GM21381 (cell line): ENCODE data around the gene ADORA3.
"Not testable (repeated sequence)": the region's sequence is repeated elsewhere in the genome, so short reads cannot be mapped to it uniquely, and the experiment has no call there.

Experiments used
- ATAC-seq: cut with Tn5 transposase; IDR thresholded peaks from one replicate; pipeline ENCODE4 v1.9.1; 2021; ENCODE audit warnings: mild to moderate bottlenecking, moderate library complexity; ENCODE audit not compliant: unreplicated experiment

ADORA3 gene

DNA sequence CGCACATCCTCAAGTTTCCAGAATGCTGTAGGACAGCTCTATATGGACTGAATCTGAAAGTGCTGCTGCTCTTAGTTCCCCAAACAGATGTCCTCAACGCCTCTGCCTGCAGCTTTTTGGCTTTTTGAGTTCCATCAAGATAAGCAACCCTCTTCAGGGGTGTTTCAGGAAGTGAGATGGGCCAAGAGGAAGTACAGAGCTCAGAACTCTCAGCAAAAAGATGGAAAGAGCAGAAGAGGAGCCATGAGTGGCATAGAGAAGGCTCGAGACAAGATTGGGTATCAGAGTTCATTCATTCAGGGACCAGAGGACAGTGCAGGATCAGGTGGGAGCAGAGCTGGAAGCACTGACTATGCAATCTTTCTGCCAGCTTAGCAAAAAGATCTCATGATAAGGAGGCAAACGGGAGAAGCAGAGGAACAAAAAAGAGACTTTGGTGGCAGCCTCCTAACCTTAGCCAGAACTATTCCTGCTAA is at the start of gene ADORA3, which contains the start of gene TMIGD3:
TSS of gene ADORA3 (minus strand) at position 49 of the 476 bp plus-strand sequence. CDS start 279 bp downstream, outside the sequence.
TSS of gene TMIGD3 (minus strand) at position 49 of the 476 bp plus-strand sequence. CDS start 279 bp downstream, outside the sequence.
- ATAC-seq: no peak

DNA sequence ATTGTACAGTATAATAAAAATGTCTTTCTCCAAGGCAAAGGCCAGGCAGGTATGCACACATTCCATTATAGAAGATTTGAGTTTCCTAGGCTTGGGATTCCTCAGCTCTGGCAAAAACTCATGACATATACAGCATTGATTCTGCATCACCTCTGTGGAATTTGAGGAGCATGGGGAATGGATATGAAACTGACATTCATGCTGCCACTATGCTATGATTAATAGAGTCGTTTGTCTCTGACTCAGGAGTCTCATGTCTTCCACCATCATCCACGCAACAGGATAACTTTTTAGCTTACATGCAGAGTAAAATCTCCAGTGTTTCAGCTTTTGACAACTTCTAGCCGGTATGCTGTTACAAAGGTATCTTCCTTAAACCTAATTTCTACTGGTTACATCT is 49.8 kb upstream of the ADORA3 start:
- no peak for ATAC-seq

DNA sequence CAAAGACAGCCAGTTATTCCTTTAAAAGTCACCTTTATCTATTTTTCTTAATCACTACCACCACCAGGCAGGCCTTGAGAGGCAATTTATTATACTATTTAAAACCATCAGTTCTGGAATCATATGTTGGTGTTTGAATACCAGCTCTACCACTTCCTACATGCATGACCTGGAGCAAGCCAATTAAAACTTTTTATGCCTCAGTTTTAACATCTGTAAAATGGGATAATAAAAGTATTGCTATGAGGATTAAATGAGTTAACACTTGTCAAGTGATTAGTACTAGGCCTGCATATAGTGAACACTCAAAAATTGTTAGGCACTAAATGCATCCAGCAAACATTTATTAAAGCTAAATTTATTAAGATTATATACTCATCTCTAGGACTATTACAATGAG is 49.2 kb upstream of the ADORA3 start:
- ATAC-seq: no peak

DNA sequence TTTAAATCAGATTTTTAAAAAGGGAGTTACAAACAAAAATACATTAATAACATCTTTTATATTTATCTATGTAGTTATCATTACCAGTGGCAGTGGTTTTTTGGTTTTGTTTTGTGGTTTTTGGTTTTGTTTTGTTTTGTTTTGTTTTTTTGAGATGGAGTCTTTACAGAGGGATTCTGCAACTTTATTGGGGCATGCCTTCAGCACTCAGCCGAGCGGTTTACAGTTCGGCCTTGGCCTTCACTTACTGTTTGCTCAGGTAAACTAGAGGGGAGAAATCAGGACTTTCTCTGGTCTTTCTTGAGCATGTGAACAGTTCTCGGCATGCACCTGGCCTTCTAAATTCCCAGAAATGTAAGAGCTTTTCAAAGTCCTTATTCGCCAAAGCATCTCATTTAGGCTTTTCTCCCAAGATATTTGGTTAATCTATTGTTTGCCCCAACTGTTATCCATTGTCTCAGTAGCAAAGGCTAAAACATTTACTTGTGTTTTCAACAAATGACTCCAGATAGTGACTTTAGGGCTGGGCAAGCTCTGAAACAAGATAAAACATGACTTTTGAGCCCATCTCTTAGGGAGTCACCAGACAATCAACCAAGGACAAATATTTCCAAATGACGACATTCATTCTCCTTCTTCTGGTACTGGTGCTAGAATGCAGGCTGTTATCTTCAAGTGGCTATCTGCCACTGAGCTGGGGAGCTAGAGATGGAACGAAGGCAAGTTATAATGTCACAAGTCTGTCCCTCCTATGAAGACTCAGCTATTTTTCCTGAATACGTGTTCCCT is 48.4 kb upstream of the ADORA3 start:
- no peak for ATAC-seq

DNA sequence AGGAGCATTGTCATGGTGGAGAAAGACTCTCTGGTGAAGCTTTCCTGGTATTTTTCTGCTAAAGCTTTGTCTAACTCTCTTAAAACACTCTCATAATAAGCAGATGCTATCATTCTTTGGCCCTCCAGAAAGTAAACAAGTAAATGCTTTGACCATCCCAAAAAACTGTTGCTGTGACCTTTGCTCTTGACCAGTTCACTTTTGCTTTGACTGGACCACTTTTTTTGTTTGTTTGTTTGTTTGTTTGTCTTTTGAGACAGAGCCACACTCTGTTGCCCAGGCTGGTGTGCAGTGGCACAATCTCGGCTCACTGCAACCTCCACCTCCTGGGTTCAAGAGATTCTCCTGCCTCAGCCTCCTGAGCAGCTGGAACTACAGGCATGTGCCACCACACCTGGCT is 44.4 kb upstream of the ADORA3 start:
- not testable (repeated sequence) for ATAC-seq

DNA sequence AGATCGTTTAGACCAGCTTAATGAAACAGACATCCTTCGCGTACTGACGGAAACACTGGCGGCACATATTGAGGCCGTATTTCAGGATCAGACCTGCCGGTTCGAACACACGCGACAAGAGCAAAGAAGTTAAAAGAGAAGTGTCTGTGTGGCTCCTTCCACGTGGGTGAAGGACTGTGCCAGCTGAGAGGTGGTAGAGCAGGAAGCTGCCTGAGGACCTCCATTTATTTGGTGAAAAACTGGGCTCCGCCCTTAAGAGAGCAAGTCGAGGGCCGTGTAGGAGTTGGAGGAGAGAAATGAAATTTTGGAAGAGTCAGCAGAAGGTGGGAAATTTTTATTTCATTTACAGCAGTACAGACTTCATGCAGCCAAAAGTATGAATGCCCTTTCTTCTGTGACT is 38.8 kb upstream of the ADORA3 start:
- ATAC-seq: no peak

DNA sequence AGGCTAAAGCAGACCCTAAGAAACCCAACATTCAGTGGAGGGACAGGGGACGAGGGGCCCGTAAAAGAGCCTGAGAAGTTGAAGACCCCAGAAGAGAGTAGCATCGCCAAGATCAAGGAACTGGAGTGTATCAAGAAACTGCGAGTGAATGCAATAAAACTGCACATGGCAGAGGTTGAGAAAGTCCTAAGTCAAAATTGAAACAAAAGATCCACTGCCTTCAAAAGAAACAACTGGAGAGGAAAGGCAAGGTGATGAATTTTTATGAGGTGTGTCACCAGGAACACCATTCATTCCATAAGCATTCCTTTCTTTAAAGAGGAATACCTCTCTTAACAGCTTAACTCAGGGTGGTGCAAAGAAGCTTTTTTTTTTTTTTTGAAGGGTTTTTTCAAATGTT is 38.3 kb upstream of the ADORA3 start:
- no peak for ATAC-seq

DNA sequence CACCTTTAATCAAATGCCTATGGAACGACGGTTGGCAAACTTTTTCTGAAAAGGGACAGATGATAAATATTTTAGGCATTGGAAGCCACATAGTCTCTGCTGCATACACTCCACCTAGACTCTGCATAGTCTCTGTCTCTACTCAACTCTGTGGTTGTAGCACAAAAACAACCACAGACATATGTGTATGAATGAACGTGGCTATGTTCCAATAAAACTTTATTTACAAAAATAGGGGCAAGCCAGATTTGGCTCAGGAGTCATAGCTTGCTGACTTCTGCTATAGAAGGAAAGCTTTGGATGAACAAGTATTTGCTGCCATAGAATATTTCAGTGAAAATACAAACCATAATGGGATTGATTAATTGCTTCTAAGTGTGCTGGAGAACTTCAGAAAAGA is 37.5 kb upstream of the ADORA3 start:
- ATAC-seq: no peak

DNA sequence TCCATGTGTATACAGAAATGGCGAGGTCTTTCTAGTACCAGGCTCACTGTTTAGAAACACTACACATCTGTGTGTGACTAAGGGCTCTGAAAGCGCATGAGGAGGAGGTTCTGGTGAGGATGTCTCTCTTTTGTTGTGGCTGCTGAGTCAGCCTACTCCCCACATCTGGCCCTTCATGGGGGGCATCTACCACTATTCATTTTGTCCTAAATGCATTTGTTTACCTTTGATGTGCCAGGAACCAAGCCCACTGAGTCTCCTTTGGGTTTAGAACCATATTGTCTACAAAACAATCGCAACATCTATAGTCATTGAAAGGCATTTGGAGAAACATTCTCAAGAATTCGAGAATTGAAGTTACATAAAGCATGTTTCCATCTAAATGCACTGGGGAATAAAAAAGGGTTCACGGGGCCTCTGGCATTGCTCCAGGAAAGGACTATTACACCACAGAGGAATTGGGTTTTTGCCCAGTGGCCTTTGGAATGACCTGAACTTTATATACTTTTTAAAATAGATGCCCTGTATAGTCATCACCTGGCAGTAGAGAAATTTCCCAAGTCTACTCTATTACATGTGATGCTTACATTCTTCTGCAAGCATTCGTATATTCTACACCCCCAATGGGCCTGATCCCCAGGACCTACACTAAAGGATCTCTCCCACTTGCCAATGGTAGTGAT is 35.1 kb upstream of the ADORA3 start:
- ATAC-seq: no peak

DNA sequence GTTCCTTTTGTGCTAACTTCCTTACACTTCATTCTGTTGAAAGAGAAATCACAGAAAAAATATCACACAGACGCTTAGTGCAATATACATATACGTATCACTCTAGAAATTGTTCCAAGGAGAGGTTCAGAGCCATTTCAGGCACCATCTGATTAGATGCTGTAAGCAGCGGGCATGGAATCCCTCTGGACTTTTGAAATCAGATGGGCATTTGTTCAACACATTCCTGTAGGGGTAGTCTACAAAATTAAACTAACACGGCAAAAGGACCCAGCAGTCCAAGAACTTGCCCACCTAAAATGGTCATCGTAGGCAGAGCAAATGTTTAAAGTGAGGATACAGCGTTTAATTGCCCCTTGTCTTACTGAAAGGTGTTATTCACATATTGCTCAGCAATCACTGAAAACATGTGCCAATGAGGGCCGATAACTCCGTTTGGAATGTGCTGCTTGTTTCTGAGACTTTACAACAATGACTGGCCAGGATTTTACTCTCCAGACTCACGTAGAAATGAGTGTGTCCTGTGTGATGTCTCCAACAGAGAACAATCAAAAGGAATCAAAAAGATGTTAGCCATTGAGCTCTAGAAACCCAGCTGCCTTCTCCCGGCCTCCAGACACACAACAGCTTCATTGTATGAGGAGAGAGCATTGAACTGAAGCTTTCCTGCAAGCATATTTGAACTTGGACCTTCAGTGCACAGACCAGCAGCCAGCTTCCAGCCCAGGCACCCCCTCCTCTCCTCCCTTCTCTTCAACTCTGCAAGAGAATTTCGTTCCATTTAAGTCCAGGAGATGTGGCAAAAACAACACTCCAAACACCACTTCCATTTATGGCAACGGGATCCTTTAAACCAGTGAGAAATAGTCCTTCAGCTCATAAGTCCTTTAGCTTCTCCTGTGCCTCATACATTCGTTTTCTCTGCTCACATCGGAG is 32.1 kb upstream of the ADORA3 start:
- no peak for ATAC-seq

DNA sequence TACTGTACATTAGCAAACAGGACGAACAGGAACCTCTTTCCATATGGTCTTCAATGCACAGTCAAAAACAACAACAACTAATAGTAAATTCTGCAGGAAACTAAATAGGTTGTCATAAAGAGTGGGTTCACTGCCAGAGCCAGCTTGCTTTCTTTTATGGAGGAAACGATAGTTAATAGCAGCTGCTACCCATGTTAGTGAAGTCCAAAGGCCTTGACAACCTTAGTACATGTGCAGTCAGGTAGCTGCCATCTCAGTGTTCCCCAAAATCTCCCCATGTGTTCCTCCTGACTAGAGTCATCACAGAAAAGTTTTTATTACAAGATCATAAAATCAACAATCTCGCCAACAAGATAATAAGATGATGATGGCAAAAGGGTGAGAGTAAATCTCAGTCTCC is 16.6 kb upstream of the ADORA3 start:
- no peak for ATAC-seq

DNA sequence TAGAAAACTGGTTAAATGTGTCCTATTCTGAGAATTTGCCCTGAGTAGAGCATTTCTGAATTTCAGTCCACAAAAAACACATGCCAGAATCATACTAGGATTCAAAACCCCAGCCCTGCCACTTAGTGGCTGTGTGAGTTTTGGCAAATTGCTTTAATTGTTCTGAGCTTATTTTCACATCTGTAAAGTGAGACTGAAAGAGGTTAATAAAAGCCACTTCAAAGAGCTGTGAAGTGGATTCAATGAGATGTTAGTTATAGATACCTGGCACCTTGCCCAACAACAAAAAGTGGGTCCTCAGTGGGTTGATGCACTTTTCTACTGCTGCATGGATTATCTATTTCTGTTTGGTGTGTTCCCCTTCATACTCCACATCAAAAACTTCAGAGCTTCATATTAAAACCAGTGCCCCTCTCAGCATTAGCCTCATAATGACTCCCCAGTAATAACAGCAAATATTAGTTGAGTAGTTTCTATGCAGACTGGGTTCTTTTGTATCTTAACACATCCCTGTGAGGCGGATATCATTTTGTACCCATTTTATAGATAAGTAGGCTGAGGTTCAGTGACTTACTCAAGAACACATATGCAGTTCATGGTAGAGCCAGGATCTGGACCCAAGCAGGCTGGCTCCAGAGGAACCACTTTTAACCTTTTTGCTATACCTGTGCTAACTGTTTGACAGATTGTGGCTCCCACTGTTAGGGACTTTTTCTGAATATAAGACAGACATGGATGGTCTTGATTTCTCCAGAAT is 14.2 kb upstream of the ADORA3 start:
- ATAC-seq: no peak

DNA sequence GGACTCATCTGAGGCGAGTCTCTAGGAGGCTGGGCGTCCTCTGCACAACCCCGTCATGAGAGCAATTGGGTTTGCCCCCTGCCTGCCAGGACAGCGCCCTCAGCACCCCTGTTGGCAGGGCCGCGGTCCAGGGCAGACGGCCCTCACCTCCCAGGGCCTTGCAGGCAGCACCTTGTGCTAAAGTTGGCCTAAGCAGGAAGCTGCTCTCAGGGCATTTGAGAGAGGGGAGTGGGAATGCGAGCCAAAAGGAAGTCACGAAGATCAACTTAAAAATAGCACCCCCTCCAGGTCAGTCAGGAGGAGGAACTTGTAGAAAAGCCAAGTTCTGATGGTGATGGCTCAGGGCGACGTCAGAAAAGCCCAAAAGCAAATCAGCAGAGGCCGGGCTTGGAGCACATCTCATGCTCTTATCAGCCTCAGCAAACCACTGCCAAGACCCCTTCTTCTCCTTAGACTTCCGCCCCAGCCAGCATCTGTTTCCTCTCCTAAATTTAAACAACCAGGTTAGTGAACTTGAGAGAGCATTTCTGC is 12.6 kb upstream of the ADORA3 start:
- no peak for ATAC-seq

DNA sequence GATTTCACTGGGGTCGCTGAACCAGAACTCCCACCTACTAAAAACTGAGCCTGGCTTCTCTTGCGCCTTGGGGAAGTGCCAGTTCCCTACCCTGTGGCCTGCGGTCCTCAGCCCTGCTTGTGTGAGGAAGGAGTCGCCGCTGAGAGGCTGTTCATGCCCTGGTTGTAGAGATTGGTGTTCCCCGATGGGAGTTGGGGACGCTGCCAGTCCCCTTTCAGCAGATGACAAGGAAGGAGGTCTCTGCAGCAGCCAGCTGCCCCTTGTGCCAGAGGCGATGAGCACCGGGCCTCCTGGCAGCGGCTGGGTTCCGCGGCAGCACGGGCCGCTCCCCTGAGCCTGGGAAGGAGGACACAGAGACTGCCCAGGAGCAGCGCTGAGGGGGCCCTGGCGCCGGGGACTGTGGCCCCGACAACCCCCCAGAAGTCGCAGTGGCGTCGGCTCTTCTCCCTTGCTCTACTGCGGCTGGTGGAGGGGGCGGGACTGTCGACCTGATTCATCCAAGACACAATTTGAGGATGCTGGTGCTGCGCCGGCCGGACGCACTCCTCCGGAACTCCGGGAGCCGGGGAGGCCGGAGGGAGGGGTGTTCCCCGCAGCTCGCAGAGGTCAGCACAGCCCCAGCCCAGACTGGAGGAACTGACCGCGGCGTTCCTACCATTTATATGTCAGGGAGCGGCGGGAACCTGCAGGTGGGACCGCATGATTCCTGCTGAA is 12.0 kb upstream of the ADORA3 start:
- no peak for ATAC-seq

DNA sequence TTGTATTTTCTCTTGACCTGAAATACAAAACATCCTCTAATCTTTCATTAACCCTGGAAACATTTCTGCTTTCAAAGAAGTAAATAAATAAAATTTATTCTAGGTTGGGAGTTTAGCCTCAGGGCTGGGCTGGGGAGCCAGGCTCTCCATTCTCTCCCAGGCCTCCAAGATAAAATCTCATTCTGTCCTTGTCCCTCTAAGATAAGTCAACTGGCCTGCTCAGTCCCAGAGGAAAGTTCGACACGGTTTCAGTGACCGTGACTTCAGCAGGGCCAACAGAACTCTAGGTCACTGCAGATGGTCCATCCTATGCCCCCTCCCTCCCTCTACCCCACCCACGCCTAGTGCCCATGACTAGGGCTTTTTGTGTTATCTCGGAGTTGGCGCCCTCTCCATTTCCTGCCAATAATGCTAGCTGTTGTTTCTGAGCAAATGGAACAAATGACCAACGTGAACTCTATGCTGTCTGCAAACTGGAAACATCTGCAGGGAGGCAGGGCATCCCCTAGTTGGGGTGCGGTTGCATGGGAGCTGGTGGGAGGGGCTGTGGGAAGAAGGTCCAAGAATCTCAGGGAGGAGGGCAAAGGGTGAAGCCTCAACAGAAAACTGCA is 10.1 kb upstream of the ADORA3 start:
- no peak for ATAC-seq

DNA sequence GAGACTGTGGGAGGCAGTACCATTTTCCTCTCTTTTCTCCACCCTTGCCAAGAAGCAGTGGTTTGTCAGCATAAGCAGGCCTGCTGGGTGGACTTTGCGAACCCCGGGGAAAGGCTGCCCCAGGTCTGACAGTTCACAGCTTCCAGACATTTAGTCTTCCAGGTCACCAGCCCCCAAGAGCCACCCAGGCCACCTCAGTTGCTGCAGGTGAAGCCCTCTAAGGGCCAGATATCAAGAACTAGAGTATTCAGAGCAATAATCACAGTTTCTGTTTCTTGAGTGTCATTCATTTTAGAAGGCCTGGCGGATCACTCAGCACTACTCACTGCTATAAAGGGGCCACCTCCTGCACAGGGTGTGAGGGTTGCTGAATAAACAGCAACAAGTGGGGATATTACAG is 9.5 kb upstream of the ADORA3 start:
- ATAC-seq: no peak

DNA sequence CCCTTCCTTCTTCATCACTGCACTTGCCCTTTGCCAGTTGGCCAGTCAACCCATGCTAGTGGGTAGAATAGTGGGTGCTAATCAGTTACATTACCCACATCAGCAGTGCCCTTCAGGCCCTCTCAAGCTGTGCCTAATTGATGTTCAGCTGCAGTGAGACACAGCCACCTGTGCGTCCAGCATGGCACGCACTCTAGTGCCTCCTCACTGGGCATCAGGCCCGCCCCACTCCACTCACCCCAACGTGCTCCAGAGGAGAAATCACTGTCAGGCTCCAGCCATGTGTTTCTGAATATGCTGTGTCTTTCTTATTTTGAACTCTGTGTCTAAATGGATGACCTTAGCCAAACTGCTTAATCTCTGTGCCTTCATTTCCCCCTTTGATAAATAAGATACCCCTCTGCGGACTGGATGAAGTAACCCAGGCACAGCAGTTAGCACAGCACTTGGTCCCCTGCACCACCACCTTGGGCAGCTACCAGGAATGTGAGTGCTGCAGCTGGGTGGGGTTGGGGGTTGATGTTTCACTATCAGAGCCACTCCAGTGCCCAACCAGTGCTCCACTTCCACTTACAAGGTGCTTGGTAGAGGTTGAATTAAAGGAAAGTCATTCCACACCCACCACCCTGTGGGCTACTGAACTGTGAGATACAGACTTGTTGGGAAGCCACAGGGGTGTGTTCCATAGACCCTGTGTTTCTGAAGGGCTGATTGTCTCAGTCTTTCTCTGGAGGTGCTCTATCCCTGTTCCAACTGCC is 8.9 kb upstream of the ADORA3 start:
- ATAC-seq: no peak

DNA sequence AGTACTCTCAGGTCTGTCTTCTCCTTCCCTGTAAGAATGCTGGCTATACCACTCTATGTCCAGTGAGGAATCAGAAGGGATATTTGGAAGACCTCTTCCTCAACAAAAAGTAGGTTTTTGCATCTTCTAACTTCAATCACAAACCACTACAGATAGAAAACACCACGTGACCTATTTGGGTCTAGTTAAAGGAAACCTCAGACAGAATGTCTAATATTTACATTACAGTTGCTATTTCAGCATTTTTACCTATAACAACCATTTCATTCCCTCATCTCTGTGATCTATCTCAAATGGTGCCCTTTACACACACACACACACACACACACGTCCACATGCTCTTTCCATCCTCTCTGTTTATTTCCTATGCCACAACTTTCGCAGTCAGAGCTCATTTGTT is 7.9 kb upstream of the ADORA3 start:
- ATAC-seq: no peak
